Measurements from ENCODE around the gene GNAS.

GNAS gene

GRCh38 chr20:58950603-58951002 is 98.1 kb downstream of the GNAS start:
- peak; percentile 9; the same call in 1 of the 2 replicates for TF ChIP-seq CTCF (IDR thresholded peaks at IDR 0.05)

DNA sequence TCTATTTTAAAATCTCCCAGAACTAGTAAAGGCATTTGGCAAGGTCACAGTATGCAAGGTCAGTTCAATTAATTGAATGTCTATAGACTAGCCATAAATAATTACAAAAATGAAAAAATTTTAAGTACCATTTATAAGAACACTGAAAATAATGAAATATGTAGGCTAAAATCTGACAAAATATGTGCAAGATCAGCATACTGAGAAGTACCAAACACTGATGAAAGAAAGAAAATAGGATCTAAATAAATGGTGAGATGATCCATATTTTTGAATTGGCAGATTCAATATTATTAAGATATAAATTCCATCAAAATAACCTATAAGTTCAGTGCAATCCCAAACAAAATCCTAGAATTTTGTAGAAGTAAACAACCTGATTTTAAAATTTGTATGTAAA is 100.5 kb downstream of the GNAS start:
- TF ChIP-seq CTCF (IDR thresholded peaks at IDR 0.05), result no peak

DNA sequence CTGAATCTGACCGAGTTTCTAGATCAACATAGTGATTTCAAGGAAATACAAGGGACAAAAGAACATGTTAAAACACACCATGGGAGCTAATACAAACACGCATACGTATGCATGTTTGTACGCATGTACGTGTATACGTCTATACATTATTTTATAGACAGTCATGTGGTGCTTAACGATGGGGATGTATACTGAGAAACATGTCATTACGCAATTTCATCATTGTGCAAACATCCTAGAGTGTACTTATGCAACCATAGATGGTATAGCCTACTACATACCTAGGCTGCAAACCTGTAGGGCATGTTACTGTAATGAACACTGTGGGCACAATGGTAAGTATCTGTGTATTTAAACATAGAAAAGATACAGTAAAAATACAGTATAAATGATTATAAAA is 103.6 kb downstream of the GNAS start:
- no peak for TF ChIP-seq CTCF (IDR thresholded peaks at IDR 0.05)

GRCh38 chr20:58959652-58960051 is 107.1 kb downstream of the GNAS start:
- TF ChIP-seq CTCF (IDR thresholded peaks at IDR 0.05), result no peak

All from LNCAP (cell line).